Measurements from ENCODE around the gene HMOX2.

Gene HMOX2

GRCh38 chr16:4475880-4476788, at the start of gene HMOX2:
Gene HMOX2 (plus strand): TSS chr16:4476398. CDS start chr16:4505525, 29,127 bp downstream.
- no peaks in the 10 kb centered on the region; a peak in 1 of 3 replicates for H3K36me3 ChIP-seq (ENCODE audit: control insufficient read depth in 2 of 2, insufficient read depth in 1 of 2, low read length in 2 of 2)
- peak within 1 kb of the TSS; percentile 92 for H3K4me3 ChIP-seq (ENCODE audit: low read depth, low read length)
- H3K9me3 ChIP-seq (ENCODE audit: control insufficient read depth, insufficient read depth, low read depth, low read length): no peaks in the 10 kb centered on the region
- CTCF ChIA-PET: interaction anchor here (0.6 to 1.3 kb wide), 6 partner anchors 10 to 50 kb away, joined by 3 to 8 read pairs (median 3); no protein-coding TSS in a partner anchor
- H3K4me1 ChIP-seq (ENCODE audit: control insufficient read depth, insufficient read depth, low read length): 0 out of 2 replicates have a peak, but pooled peaks cover 2% of the 10 kb centered on the region
- POLR2A ChIA-PET: interaction anchor here (0.6 to 2.3 kb wide), 8 partner anchors 11 to 258 kb away, joined by 3 to 8 read pairs (median 4); partner anchors contain the start of genes ANKS3, CDIP1, DNAAF8 and UBALD1
- peak within 1 kb of the TSS; percentile 53; the same call in 1 of the 2 replicates for H3K27ac ChIP-seq (ENCODE audit: extremely low read depth, low read depth, low read length)
- TF ChIP-seq ZBTB26 (tag by site-specific recombination; optimal IDR thresholded peaks at IDR 0.05): peak; percentile 92
- no peak for TF ChIP-seq ZNF350 (tag by site-specific recombination; IDR thresholded peaks at IDR 0.05)
- no peak for TF ChIP-seq FEZF1 (tag by site-specific recombination; IDR thresholded peaks at IDR 0.05)
- no peak for TF ChIP-seq ZNF239 (tag by site-specific recombination; IDR thresholded peaks at IDR 0.05)
- no peak for TF ChIP-seq TSHZ1 (tag by site-specific recombination; IDR thresholded peaks at IDR 0.05; ENCODE audit: borderline replicate concordance)
- TF ChIP-seq ELK4 (IDR thresholded peaks at IDR 0.05; ENCODE audit: borderline replicate concordance, low read depth, low read length): no peak
- peak; percentile 86 for TF ChIP-seq ZFHX2 (tag by site-specific recombination; conservative IDR thresholded peaks at IDR 0.05)
- peak; percentile 50; the same call in 1 of the 2 replicates for TF ChIP-seq ZBTB17 (tag by site-specific recombination; IDR thresholded peaks at IDR 0.05)
- TF ChIP-seq ZNF18 (tag by site-specific recombination; IDR thresholded peaks at IDR 0.05): no peak
- TF ChIP-seq ZNF140 (tag by site-specific recombination; IDR thresholded peaks at IDR 0.05): no peak
- TF ChIP-seq ZNF121 (tag by site-specific recombination; IDR thresholded peaks at IDR 0.05): 0 out of 2 replicates have a peak, but pooled peaks have one; percentile 22
- TF ChIP-seq ZNF302 (tag by site-specific recombination; IDR thresholded peaks at IDR 0.05; ENCODE audit: low read depth): no peak
- no peak for TF ChIP-seq ATF2 (tag by site-specific recombination; IDR thresholded peaks at IDR 0.05; ENCODE audit: low read depth)
- TF ChIP-seq ZNF768 (tag by site-specific recombination; IDR thresholded peaks at IDR 0.05): no peak
- TF ChIP-seq ZNF791 (tag by site-specific recombination; IDR thresholded peaks at IDR 0.05): no peak
- peak; percentile 66; the same call in 1 of the 2 replicates for TF ChIP-seq KLF10 (tag by site-specific recombination; IDR thresholded peaks at IDR 0.05)
- peak; percentile 50; the same call in 1 of the 2 replicates for TF ChIP-seq TRIM28 (IDR thresholded peaks at IDR 0.05; ENCODE audit: borderline replicate concordance, low read length)
- TF ChIP-seq ZNF626 (tag by site-specific recombination; IDR thresholded peaks at IDR 0.05): no peak
- peak; percentile 83; the same call in 1 of the 2 replicates for TF ChIP-seq HIC1 (tag by site-specific recombination; IDR thresholded peaks at IDR 0.05)
- peak; percentile 94 for TF ChIP-seq CTCF (tag by site-specific recombination; IDR thresholded peaks at IDR 0.05)
- TF ChIP-seq ZNF629 (tag by site-specific recombination; IDR thresholded peaks at IDR 0.05): 0 out of 2 replicates have a peak, but pooled peaks have one; percentile 10

Measured in HEK293 (cell line).